ENCODE data around the gene CCM2L. TPM values are rescaled to one million over a fixed set of nuclear protein-coding genes. Genes with fewer than 3 reads are reported as not detected.

The CCM2L gene
- polyA plus RNA-seq, 1 of the 3 experiments (the other 2 are of a cell fraction), result not detected

DNA sequence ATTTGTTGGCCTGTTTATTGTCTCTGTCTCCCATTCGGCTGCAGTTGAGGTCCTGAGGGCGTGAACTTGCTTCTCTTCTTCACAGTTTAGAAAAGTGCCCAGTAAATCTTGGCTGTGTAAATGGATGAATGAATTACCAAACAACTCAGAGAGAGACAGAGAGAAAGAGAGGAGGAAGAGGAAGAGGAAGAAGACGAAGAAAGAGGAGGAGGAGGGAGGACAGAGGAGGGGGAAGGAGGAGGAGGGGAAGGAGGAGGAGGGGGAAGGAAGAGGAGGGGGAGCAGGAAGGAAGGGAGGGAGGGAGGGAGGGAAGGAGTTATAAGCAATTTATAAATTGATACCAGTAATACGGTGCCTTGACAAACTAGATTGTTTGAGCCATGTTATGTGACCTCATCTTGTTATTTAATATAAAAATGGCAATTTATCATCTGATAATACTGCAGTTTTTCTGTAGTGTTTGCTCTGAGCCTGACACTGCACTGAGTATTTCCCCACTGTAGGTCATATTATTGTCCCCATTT is 60.5 kb downstream of the CCM2L start:
- POLR2A ChIA-PET, result no interaction called here
- Histone ChIP-seq H3K4me1 (ENCODE audit: control insufficient read depth in 1 of 2, insufficient read depth in 2 of 2, low read depth in 1 of 2, low read length in 1 of 2) (no peaks in the 10 kb centered on the region; a peak in 1 of 4 replicates), H3K79me2 (ENCODE audit: insufficient read depth) (no peaks in the 10 kb centered on the region), H3K4me2 (no peak overlapping the region), H3F3A (replicated peaks; ENCODE audit: insufficient read depth) (peaks cover 4% of the 10 kb centered on the region), H4K20me1 (ENCODE audit: insufficient read depth) (no peaks in the 10 kb centered on the region), H3K27me3 (ENCODE audit: insufficient read depth) (no peaks in the 10 kb centered on the region; the same call in 1 of the 2 replicates), H3K27ac (ENCODE audit: low read depth in 2 of 2, low read length in 1 of 2) (no peak overlapping the region), H3K4me3 (ENCODE audit: low read depth in 2 of 2, low read length in 1 of 2) (no peak overlapping the region), H3K9me2 (no peaks in the 10 kb centered on the region), H3K36me3 (replicated peaks in 1 of 2; ENCODE audit: control insufficient read depth in 1 of 2, insufficient read depth in 2 of 2, low read length in 1 of 2) (no peaks in the 10 kb centered on the region), H2AFZ (ENCODE audit: low read depth) (no peak overlapping the region), H3K9me3 (no peaks in the 10 kb centered on the region), H3K9ac (no peak overlapping the region)
- DNase-seq, result no peak
- TF ChIP-seq YY1 (IDR thresholded peaks at IDR 0.05; ENCODE audit: low read depth) (no peak), CHD2 (IDR thresholded peaks at IDR 0.05; ENCODE audit: low read length, partially characterized antibody) (no peak), ELF1 (IDR thresholded peaks at IDR 0.05) (no peak), TCF12 (IDR thresholded peaks at IDR 0.05) (no peak), RFX5 (IDR thresholded peaks at IDR 0.05; ENCODE audit: low read length) (no peak), NRF1 (IDR thresholded peaks at IDR 0.05; ENCODE audit: low read depth, low read length) (no peak), MEF2A (IDR thresholded peaks at IDR 0.05; ENCODE audit: borderline replicate concordance, low read depth) (no peak), EP300 (IDR thresholded peaks at IDR 0.05; ENCODE audit: borderline replicate concordance in 1 of 2, low read depth in 1 of 2, low read length in 1 of 2) (no peak)
- TF ChIP-seq, protein P1, sequence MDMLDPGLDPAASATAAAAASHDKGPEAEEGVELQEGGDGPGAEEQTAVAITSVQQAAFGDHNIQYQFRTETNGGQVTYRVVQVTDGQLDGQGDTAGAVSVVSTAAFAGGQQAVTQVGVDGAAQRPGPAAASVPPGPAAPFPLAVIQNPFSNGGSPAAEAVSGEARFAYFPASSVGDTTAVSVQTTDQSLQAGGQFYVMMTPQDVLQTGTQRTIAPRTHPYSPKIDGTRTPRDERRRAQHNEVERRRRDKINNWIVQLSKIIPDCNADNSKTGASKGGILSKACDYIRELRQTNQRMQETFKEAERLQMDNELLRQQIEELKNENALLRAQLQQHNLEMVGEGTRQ (IDR thresholded peaks at IDR 0.05; ENCODE audit: borderline replicate concordance, low read depth, low read length), result no peak
- TF ChIP-seq, protein P2, sequence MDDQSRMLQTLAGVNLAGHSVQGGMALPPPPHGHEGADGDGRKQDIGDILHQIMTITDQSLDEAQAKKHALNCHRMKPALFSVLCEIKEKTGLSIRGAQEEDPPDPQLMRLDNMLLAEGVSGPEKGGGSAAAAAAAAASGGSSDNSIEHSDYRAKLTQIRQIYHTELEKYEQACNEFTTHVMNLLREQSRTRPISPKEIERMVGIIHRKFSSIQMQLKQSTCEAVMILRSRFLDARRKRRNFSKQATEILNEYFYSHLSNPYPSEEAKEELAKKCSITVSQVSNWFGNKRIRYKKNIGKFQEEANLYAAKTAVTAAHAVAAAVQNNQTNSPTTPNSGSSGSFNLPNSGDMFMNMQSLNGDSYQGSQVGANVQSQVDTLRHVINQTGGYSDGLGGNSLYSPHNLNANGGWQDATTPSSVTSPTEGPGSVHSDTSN (IDR thresholded peaks at IDR 0.05), result no peak
- TF ChIP-seq, protein P3, sequence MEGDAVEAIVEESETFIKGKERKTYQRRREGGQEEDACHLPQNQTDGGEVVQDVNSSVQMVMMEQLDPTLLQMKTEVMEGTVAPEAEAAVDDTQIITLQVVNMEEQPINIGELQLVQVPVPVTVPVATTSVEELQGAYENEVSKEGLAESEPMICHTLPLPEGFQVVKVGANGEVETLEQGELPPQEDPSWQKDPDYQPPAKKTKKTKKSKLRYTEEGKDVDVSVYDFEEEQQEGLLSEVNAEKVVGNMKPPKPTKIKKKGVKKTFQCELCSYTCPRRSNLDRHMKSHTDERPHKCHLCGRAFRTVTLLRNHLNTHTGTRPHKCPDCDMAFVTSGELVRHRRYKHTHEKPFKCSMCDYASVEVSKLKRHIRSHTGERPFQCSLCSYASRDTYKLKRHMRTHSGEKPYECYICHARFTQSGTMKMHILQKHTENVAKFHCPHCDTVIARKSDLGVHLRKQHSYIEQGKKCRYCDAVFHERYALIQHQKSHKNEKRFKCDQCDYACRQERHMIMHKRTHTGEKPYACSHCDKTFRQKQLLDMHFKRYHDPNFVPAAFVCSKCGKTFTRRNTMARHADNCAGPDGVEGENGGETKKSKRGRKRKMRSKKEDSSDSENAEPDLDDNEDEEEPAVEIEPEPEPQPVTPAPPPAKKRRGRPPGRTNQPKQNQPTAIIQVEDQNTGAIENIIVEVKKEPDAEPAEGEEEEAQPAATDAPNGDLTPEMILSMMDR (IDR thresholded peaks at IDR 0.05), result no peak
- TF ChIP-seq, protein P4, sequence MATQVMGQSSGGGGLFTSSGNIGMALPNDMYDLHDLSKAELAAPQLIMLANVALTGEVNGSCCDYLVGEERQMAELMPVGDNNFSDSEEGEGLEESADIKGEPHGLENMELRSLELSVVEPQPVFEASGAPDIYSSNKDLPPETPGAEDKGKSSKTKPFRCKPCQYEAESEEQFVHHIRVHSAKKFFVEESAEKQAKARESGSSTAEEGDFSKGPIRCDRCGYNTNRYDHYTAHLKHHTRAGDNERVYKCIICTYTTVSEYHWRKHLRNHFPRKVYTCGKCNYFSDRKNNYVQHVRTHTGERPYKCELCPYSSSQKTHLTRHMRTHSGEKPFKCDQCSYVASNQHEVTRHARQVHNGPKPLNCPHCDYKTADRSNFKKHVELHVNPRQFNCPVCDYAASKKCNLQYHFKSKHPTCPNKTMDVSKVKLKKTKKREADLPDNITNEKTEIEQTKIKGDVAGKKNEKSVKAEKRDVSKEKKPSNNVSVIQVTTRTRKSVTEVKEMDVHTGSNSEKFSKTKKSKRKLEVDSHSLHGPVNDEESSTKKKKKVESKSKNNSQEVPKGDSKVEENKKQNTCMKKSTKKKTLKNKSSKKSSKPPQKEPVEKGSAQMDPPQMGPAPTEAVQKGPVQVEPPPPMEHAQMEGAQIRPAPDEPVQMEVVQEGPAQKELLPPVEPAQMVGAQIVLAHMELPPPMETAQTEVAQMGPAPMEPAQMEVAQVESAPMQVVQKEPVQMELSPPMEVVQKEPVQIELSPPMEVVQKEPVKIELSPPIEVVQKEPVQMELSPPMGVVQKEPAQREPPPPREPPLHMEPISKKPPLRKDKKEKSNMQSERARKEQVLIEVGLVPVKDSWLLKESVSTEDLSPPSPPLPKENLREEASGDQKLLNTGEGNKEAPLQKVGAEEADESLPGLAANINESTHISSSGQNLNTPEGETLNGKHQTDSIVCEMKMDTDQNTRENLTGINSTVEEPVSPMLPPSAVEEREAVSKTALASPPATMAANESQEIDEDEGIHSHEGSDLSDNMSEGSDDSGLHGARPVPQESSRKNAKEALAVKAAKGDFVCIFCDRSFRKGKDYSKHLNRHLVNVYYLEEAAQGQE (IDR thresholded peaks at IDR 0.05; ENCODE audit: low read depth, low read length), result no peak
- TF ChIP-seq, protein P5, sequence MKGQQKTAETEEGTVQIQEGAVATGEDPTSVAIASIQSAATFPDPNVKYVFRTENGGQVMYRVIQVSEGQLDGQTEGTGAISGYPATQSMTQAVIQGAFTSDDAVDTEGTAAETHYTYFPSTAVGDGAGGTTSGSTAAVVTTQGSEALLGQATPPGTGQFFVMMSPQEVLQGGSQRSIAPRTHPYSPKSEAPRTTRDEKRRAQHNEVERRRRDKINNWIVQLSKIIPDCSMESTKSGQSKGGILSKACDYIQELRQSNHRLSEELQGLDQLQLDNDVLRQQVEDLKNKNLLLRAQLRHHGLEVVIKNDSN (IDR thresholded peaks at IDR 0.05; ENCODE audit: borderline replicate concordance, low read depth), result no peak
- WGBS (ENCODE audit: low lambda C conversion rate), result 69% methylated on average over 4 of the region's 4 CpGs
- CTCF ChIA-PET, result no interaction called here

Measured in SK-N-SH (cell line).